DMS53 treated with DMSO at 0.1 percent for 48 hours (cell line): ENCODE results near the gene SPOCK1.

ENCODE experiments used
- DNase-seq: peaks from one replicate; lab custom pipeline; 2025; ENCODE audit not compliant: unreplicated experiment; lab: John Stamatoyannopoulos, UW

The SPOCK1 gene

GRCh38 chr5:137036640-137037039 is 462.5 kb downstream of the SPOCK1 start:
- no peak for DNase-seq

- DNase-seq = no peak
Measured at GRCh38 chr5:137035480-137035878, 463.6 kb downstream of the SPOCK1 start.

- DNase-seq = no peak
Measured at GRCh38 chr5:137034764-137035479, 464.2 kb downstream of the SPOCK1 start.

- DNase-seq = no peak
Measured at GRCh38 chr5:137034213-137034612, 464.9 kb downstream of the SPOCK1 start.

GRCh38 chr5:137032929-137033328 is 466.2 kb downstream of the SPOCK1 start:
- DNase-seq = no peak

GRCh38 chr5:137027758-137028157 is 471.4 kb downstream of the SPOCK1 start:
- DNase-seq = no peak

- DNase-seq = no peak
Measured at GRCh38 chr5:137026296-137026695, 472.8 kb downstream of the SPOCK1 start.

- DNase-seq = no peak
Measured at GRCh38 chr5:137024044-137024443, 475.1 kb downstream of the SPOCK1 start.

GRCh38 chr5:137023371-137023770 is 475.8 kb downstream of the SPOCK1 start:
- no peak for DNase-seq

GRCh38 chr5:137022725-137023124 is 476.4 kb downstream of the SPOCK1 start:
- DNase-seq = no peak

- DNase-seq = no peak
Measured at GRCh38 chr5:137022043-137022442, 477.1 kb downstream of the SPOCK1 start.

GRCh38 chr5:137019229-137019628 is 479.9 kb downstream of the SPOCK1 start:
- DNase-seq = no peak

GRCh38 chr5:137016783-137017324 is 482.3 kb downstream of the SPOCK1 start:
- no peak for DNase-seq

GRCh38 chr5:137015540-137016116 is 483.5 kb downstream of the SPOCK1 start:
- DNase-seq = no peak

GRCh38 chr5:137014731-137015130 is 484.4 kb downstream of the SPOCK1 start:
- no peak for DNase-seq

- DNase-seq = no peak
Measured at GRCh38 chr5:137010226-137010625, 488.9 kb downstream of the SPOCK1 start.

- no peak for DNase-seq
Measured at GRCh38 chr5:137004279-137004678, 494.8 kb downstream of the SPOCK1 start.

- no peak for DNase-seq
Measured at GRCh38 chr5:137001026-137001569, 498.0 kb downstream of the SPOCK1 start.

- no peak for DNase-seq
Measured at GRCh38 chr5:136999787-137000186, 499.3 kb downstream of the SPOCK1 start.

GRCh38 chr5:136998854-136999357 is 500.2 kb downstream of the SPOCK1 start:
- no peak for DNase-seq

- no peak for DNase-seq
Measured at GRCh38 chr5:136994154-136994553, 505.0 kb downstream of the SPOCK1 start.
